ENCODE data around the gene RAPGEF5. TPM values are rescaled to one million over a fixed set of nuclear protein-coding genes. Genes with fewer than 3 reads are reported as not detected.

Gene RAPGEF5
- total and polyA plus RNA-seq, 4 donors = 7.1 to 54.8 (median 13.0) TPM

DNA sequence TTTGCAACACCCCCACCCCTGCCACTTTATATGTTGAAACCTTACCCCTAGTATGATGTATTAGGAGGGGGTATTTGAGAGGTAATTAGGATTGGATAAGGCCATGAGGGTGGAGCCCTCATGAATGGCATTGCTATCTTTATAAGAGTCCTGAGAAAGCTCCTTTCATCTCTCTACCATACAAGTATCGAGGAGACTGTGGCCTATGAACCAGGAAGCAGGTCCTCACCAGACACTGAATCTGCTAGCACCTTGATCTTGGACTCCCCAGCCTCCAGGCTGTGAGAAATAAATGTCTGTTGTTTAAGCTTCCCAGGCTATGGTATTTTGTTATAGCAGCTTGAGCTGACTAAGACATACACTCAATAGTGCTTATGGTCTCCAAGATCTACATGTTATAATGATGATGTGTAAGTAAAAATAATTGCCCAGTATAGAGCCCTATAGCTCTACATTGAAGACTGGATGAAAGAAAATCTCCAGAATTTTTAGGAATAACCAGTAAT lies 188.8 kb downstream of the RAPGEF5 start (continued):
- TF ChIP-seq, protein P1, sequence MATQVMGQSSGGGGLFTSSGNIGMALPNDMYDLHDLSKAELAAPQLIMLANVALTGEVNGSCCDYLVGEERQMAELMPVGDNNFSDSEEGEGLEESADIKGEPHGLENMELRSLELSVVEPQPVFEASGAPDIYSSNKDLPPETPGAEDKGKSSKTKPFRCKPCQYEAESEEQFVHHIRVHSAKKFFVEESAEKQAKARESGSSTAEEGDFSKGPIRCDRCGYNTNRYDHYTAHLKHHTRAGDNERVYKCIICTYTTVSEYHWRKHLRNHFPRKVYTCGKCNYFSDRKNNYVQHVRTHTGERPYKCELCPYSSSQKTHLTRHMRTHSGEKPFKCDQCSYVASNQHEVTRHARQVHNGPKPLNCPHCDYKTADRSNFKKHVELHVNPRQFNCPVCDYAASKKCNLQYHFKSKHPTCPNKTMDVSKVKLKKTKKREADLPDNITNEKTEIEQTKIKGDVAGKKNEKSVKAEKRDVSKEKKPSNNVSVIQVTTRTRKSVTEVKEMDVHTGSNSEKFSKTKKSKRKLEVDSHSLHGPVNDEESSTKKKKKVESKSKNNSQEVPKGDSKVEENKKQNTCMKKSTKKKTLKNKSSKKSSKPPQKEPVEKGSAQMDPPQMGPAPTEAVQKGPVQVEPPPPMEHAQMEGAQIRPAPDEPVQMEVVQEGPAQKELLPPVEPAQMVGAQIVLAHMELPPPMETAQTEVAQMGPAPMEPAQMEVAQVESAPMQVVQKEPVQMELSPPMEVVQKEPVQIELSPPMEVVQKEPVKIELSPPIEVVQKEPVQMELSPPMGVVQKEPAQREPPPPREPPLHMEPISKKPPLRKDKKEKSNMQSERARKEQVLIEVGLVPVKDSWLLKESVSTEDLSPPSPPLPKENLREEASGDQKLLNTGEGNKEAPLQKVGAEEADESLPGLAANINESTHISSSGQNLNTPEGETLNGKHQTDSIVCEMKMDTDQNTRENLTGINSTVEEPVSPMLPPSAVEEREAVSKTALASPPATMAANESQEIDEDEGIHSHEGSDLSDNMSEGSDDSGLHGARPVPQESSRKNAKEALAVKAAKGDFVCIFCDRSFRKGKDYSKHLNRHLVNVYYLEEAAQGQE (IDR thresholded peaks at IDR 0.05) = no peak
- TF ChIP-seq RAD21 (IDR thresholded peaks at IDR 0.05) (no peak), EGR1 (IDR thresholded peaks at IDR 0.05; ENCODE audit: low read depth in 2 of 2) (no peak), HNF4A (conservative IDR thresholded peaks at IDR 0.05) (no peak)

DNA sequence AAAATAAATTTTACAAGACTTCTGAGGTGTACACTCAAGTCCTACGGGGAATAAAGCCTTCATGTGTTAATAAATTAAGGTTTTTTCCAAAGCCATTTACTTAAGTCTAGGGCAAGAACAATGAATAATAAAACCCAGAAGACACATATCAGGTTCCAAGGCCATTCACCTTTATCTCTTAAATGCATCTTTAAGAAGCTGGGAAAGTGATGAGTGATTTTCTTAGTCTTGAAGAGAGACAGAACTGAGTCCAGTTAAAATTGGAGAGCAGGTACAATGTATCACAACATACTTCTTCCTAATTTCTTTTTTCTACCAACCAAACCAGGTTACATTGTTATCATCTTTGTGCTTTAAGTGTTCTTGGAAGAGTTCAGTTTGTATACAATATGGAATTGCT lies 189.5 kb downstream of the RAPGEF5 start:
- no peaks in the 10 kb centered on the region for H3K4me1 ChIP-seq (ENCODE audit: control insufficient read depth in 4 of 4, insufficient read depth in 4 of 4, low read length in 3 of 4)
- TF ChIP-seq FOXA2 (IDR thresholded peaks at IDR 0.05) (no peak), EGR1 (IDR thresholded peaks at IDR 0.05; ENCODE audit: low read depth in 2 of 2) (no peak), TAF1 (conservative IDR thresholded peaks at IDR 0.05) (no peak), NR2F2 (IDR thresholded peaks at IDR 0.05) (no peak), HNF4A (conservative IDR thresholded peaks at IDR 0.05) (no peak), SP1 (IDR thresholded peaks at IDR 0.05) (no peak), HNF4G (IDR thresholded peaks at IDR 0.05) (no peak), RAD21 (IDR thresholded peaks at IDR 0.05) (no peak), JUND (IDR thresholded peaks at IDR 0.05) (no peak), YY1 (IDR thresholded peaks at IDR 0.05) (no peak), GABPA (IDR thresholded peaks at IDR 0.05 in 1 of 2, conservative IDR thresholded peaks at IDR 0.05 in 1 of 2) (no peak)
- TF ChIP-seq, protein P1 (IDR thresholded peaks at IDR 0.05) = no peak
- TF ChIP-seq, protein P2, sequence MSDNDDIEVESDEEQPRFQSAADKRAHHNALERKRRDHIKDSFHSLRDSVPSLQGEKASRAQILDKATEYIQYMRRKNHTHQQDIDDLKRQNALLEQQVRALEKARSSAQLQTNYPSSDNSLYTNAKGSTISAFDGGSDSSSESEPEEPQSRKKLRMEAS (IDR thresholded peaks at IDR 0.05) = no peak
- WGBS = 90% methylated on average over 1 of the region's 1 CpG
- no peak overlapping the region for H3K27ac ChIP-seq (ENCODE audit: low read depth in 1 of 2, low read length in 2 of 2)
- no peak overlapping the region for H3K4me3 ChIP-seq (ENCODE audit: low read depth in 1 of 3, low read length in 3 of 3)
- no peaks in the 10 kb centered on the region for H3K9me3 ChIP-seq (ENCODE audit: control insufficient read depth in 4 of 4, low read length in 3 of 4)
- H3K9ac ChIP-seq (ENCODE audit: low read depth in 1 of 2, low read length in 2 of 2) = no peak overlapping the region
- H3K36me3 ChIP-seq (ENCODE audit: control insufficient read depth in 4 of 4, insufficient read depth in 3 of 4, low read depth in 1 of 4, low read length in 3 of 4) = peaks cover 0 to 9% (median 4%) of the 10 kb centered on the region in 4 donors
- H3K27me3 ChIP-seq (ENCODE audit: control insufficient read depth in 4 of 4, insufficient read depth in 4 of 4, low read length in 3 of 4) = no peaks in the 10 kb centered on the region
- no peak for DNase-seq (ENCODE audit: low spot score)

DNA sequence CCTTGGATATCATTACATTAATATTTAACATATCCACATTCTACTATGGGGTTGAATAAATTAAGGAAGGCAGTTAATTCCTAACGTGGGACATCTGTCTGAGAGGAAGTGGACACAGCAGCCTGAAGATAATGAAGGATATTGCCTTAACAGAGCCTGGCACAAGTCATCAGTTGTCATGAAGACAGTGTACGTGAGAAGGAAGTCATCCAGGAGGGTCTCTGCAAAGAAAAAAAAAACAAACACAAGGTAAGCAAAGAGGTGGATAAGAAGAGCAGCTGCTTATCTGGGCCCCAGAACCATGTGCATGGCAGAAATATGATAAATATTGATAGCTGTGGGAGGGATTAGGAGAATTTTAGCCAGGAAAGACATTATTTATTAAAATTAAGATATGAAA lies 190.0 kb downstream of the RAPGEF5 start:
- 63% methylated on average over 2 of the region's 2 CpGs for WGBS
- Histone ChIP-seq H3K4me1 (ENCODE audit: control insufficient read depth in 4 of 4, insufficient read depth in 4 of 4, low read length in 3 of 4) (no peaks in the 10 kb centered on the region), H3K27me3 (ENCODE audit: control insufficient read depth in 4 of 4, insufficient read depth in 4 of 4, low read length in 3 of 4) (no peaks in the 10 kb centered on the region), H3K9ac (ENCODE audit: low read depth in 1 of 2, low read length in 2 of 2) (no peak overlapping the region), H3K27ac (ENCODE audit: low read depth in 1 of 2, low read length in 2 of 2) (no peak overlapping the region), H3K9me3 (ENCODE audit: control insufficient read depth in 4 of 4, low read length in 3 of 4) (no peaks in the 10 kb centered on the region), H3K36me3 (ENCODE audit: control insufficient read depth in 4 of 4, insufficient read depth in 3 of 4, low read depth in 1 of 4, low read length in 3 of 4) (peaks cover 0 to 9% (median 4%) of the 10 kb centered on the region in 4 donors), H3K4me3 (ENCODE audit: low read depth in 1 of 3, low read length in 3 of 3) (no peak overlapping the region)
- TF ChIP-seq, protein P1 (IDR thresholded peaks at IDR 0.05) = no peak
- TF ChIP-seq RAD21 (IDR thresholded peaks at IDR 0.05) = no peak
- TF ChIP-seq, protein P3, sequence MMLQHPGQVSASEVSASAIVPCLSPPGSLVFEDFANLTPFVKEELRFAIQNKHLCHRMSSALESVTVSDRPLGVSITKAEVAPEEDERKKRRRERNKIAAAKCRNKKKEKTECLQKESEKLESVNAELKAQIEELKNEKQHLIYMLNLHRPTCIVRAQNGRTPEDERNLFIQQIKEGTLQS (IDR thresholded peaks at IDR 0.05) = no peak
- no peak for TF ChIP-seq FOXA2 (IDR thresholded peaks at IDR 0.05)
- no peak for TF ChIP-seq JUND (IDR thresholded peaks at IDR 0.05)
- TF ChIP-seq, protein P2 (IDR thresholded peaks at IDR 0.05) = no peak
- no peak for TF ChIP-seq HNF4A (conservative IDR thresholded peaks at IDR 0.05)
- no peak for DNase-seq (ENCODE audit: low spot score)
